Measurements from ENCODE around the gene DCC.

DCC gene

DNA sequence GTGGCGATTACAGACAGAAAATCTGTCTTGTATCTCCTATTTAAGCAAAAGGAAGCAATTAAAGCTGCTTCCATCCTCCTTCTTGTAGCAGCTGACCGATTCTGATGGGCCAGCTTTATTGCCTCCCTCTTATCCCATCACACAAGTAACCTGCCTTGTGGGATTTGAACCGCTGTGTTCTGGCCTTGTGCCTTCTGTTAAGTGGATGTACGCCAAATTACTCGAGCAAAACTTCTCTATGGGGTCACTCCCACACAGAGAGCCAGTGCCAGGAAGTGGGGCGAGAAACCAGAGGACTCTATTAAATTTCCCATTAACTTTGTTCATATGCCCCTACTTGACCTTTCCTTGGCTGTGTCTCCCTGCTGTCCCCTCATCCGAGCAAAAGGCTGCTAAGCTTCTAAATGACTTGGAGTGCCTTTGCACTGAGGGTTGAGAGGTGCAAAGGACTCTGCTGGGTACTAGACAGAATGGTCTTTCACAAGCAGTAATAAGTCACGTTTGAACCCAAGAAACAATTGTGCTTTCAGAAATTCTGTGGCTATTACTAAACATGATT is 1212.0 kb downstream of the DCC start:
- DNase-seq = no peak

DNA sequence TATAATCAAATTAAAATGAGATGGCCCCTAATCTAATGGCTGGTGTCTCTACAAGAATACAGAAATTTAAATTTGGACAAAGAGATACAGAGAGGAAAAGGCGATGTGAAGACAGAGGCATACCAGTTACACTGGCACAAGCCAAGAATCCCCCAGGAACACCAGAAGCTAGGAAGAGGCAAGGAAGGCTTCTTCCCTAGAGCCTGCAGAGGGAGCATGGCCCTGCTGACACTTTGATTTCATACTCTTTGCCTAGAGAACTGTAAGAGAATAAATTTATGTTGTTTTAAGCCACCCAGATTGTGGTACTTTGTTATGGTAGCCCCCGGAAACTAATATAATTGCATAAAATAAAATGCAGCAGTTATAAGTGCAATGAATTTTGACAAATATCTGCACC is 1213.0 kb downstream of the DCC start:
- no peak for DNase-seq

DNA sequence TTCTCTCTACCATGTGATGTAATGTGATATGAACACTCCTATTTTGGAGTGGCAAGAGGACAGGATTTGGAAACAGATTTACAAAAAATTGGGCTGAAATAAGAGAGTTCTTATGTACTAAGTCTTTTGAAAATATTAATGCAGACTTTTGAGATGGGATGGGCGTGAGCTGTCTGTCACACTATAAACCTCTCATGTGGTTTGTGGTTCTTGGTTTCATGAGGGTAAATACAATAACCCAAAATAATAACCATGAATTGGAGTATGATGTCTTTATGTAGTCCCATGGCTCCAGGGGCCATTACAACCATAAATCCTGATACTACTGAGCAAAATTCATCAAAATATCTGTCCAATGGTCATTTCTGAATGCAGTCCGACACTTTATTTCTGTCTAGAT is 1216.5 kb downstream of the DCC start:
- DNase-seq = no peak

DNA sequence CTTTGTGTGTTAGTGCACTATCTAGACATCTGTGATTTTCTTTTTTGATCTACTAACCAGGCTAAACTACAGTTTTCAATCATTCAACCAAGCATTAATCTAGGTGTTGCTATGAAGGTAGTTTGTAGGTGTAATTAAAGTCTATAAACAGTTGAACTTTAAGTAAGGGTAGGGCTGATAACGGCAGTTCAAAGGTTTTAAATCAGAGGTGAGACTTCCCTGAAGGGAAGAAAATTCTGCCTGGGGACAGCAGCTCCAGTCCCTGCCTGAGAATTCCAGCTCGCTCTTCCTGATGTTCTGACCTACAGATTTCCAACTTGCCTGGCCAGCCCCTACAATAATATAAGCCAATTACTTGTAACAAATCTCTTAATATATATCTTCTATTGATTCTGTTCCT is 1220.5 kb downstream of the DCC start:
- DNase-seq = no peak

DNA sequence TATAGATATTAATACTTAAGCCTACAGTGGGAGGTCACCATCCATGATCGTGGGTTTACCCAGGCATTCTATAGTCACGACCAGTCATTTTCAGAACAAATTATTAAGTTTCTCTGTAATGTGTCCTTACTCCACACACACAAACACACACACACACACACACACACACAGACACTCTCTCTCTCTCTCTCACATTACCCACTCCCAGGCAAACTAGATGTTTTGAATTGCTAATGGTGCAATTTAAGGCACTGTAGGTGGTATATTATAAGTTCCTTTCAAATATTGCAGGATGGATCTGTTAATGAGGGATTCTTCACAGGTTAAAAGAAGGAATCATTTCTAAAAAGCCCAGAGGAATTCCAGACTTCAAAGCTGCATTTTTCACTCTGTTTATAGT is 1226.6 kb downstream of the DCC start:
- DNase-seq = no peak

DNA sequence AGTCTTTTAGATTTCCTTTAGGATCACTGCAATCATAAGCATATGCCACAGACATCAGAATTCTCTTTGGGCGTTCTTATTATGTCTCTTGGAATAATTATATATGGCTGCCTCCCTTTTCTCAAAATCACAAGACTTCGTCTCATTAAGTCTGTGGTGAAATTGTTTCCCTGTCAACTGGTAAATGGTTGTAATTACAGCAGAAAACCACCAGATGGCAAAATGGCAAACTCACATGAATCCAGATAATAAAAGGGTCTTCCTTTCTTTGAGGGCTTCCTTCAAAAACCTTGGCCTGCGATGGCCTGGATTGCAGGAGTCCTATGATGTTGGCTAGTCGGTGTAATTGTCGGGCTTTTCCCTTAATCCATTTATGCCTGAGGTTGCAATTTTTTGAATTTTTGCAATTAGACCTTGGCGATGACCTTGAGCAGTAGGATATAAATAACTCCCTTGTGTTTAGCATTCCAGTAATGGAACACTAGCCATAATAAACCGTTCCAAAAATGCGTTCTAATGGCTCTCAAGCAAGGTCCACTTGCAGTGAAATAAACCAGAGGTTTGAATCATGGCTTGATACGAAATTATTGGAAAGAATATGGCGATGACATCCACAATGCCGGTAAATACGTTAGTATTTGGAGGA is 1228.1 kb downstream of the DCC start:
- DNase-seq = no peak

All from activated effector memory CD4-positive, alpha-beta T cell treated with Interleukin-2 at 50 U/mL for 16 hours (primary cell).